Vagina (tissue), 2 donors: ENCODE data around the gene DNAH1. TPM values are rescaled to one million over a fixed set of nuclear protein-coding genes. Genes with fewer than 3 reads are reported as not detected.

ENCODE experiments used
- DNase-seq, 2 donors: peaks; one replicate each; pipeline ENCODE4 v3.0.0-alpha.2; 2017; ENCODE audit errors: extremely low spot score in 2 of 2
- H3K27ac ChIP-seq: fragments of 200-600 bp; sonication (generic); one replicate; pipeline ENCODE4 v1.5.1; 2019
- H3K27me3 ChIP-seq: fragments of 200-600 bp; sonication (generic); one replicate; pipeline ENCODE4 v1.5.1; 2019
- H3K36me3 ChIP-seq, 2 donors: fragments of 200-600 bp; sonication (generic); one replicate each; pipeline ENCODE4 v1.5.1; 2017 to 2019
- H3K4me1 ChIP-seq: fragments of 200-600 bp; sonication (generic); one replicate; pipeline ENCODE4 v1.5.1; 2019
- H3K4me3 ChIP-seq, 2 donors: fragments of 200-600 bp; sonication (generic); 1 replicate in 1 of 2; 2 replicates in 1 of 2; pipeline ENCODE4 v1.5.1; 2016 to 2019
- H3K9me3 ChIP-seq: fragments of 200-600 bp; sonication (generic); one replicate; pipeline ENCODE4 v1.5.1; 2019
- CTCF ChIP-seq, 3 experiments: fragments of 450-650 bp in 2 of 3; fragments of 200-600 bp in 1 of 3; sonication (generic) in 1 of 3; IDR thresholded peaks; one replicate each; pipeline ENCODE4 v1.5.1; 2017 to 2019; ENCODE audit warnings: antibody characterized with exemption in 3 of 3, mild to moderate bottlenecking in 2 of 3, moderate library complexity in 2 of 3
- POLR2A ChIP-seq, 2 donors: fragments of 450-650 bp; IDR thresholded peaks; one replicate each; pipeline ENCODE4 v1.6.1; 2017; ENCODE audit warnings: antibody characterized with exemption in 2 of 2, mild to moderate bottlenecking in 2 of 2, moderate library complexity in 2 of 2
- POLR2AphosphoS5 ChIP-seq, 2 donors: sonication (generic); formaldehyde crosslinking; IDR thresholded peaks; one replicate each; pipeline ENCODE4 v1.9.0; 2017; ENCODE audit warnings: antibody characterized with exemption in 2 of 2, mild to moderate bottlenecking in 2 of 2, low read depth in 1 of 2; ENCODE audit not compliant: insufficient read depth in 1 of 2
- intact Hi-C: fragments of 100-400 bp; cut with DNase I; formaldehyde crosslinking; loops from one replicate; pipeline ENCODE4 v1.15.1; 2023
- total RNA-seq: library from RNA; depleted of rRNA; stranded (reverse); fragments of >200 nt; gene quantifications from one replicate; pipeline ENCODE4 v1.2.3, GENCODE V29; 2016

The DNAH1 gene
- total RNA-seq, 1 donor from 2014 or later: 12.3 TPM

- H3K27me3 ChIP-seq: no peaks in the 10 kb centered on the region
- no peak overlapping the region for H3K4me3 ChIP-seq
- TF ChIP-seq CTCF (IDR thresholded peaks at IDR 0.05) (no peak), POLR2A (IDR thresholded peaks at IDR 0.05) (no peak), POLR2AphosphoS5 (IDR thresholded peaks at IDR 0.05; ENCODE audit: insufficient read depth in 1 of 2, low read depth in 1 of 2) (no peak)
- H3K9me3 ChIP-seq: no peaks in the 10 kb centered on the region
- intact Hi-C loops: no loop called here
- H3K4me1 ChIP-seq: no peaks in the 10 kb centered on the region
- H3K27ac ChIP-seq: no peak overlapping the region
- H3K36me3 ChIP-seq: no peaks in the 10 kb centered on the region
- no peak for DNase-seq
Measured at GRCh38 chr3:52323526-52324295, 7.6 kb downstream of the DNAH1 start.

GRCh38 chr3:52324676-52325075 is 8.6 kb downstream of the DNAH1 start:
- Histone ChIP-seq H3K4me1 (no peaks in the 10 kb centered on the region), H3K27me3 (no peaks in the 10 kb centered on the region), H3K36me3 (no peaks in the 10 kb centered on the region), H3K27ac (no peak overlapping the region), H3K9me3 (no peaks in the 10 kb centered on the region), H3K4me3 (no peak overlapping the region)
- DNase-seq: no peak
- TF ChIP-seq POLR2A (IDR thresholded peaks at IDR 0.05) (no peak), CTCF (IDR thresholded peaks at IDR 0.05) (no peak), POLR2AphosphoS5 (IDR thresholded peaks at IDR 0.05; ENCODE audit: insufficient read depth in 1 of 2, low read depth in 1 of 2) (no peak)
- intact Hi-C loops: no loop called here

- Histone ChIP-seq H3K27ac (no peak overlapping the region), H3K4me3 (no peak overlapping the region), H3K9me3 (no peaks in the 10 kb centered on the region), H3K27me3 (no peaks in the 10 kb centered on the region), H3K4me1 (no peaks in the 10 kb centered on the region), H3K36me3 (no peaks in the 10 kb centered on the region)
- no peak for TF ChIP-seq POLR2A (IDR thresholded peaks at IDR 0.05)
- TF ChIP-seq POLR2AphosphoS5 (IDR thresholded peaks at IDR 0.05; ENCODE audit: insufficient read depth in 1 of 2, low read depth in 1 of 2): no peak
- no peak for TF ChIP-seq CTCF (IDR thresholded peaks at IDR 0.05)
- DNase-seq: no peak
- intact Hi-C loops: no loop called here
Measured at GRCh38 chr3:52325686-52326085, 9.6 kb downstream of the DNAH1 start.

GRCh38 chr3:52326976-52327375 is 10.9 kb downstream of the DNAH1 start:
- Histone ChIP-seq H3K36me3 (no peaks in the 10 kb centered on the region), H3K27me3 (no peaks in the 10 kb centered on the region), H3K9me3 (no peaks in the 10 kb centered on the region), H3K4me1 (no peaks in the 10 kb centered on the region), H3K27ac (no peak overlapping the region), H3K4me3 (no peak overlapping the region)
- DNase-seq: no peak
- intact Hi-C loops: no loop called here
- no peak for TF ChIP-seq POLR2AphosphoS5 (IDR thresholded peaks at IDR 0.05; ENCODE audit: insufficient read depth in 1 of 2, low read depth in 1 of 2)
- no peak for TF ChIP-seq POLR2A (IDR thresholded peaks at IDR 0.05)
- no peak for TF ChIP-seq CTCF (IDR thresholded peaks at IDR 0.05)

GRCh38 chr3:52327486-52328290 is 11.6 kb downstream of the DNAH1 start:
- Histone ChIP-seq H3K27ac (no peak overlapping the region), H3K27me3 (no peaks in the 10 kb centered on the region), H3K4me3 (no peak overlapping the region), H3K36me3 (no peaks in the 10 kb centered on the region), H3K9me3 (no peaks in the 10 kb centered on the region), H3K4me1 (no peaks in the 10 kb centered on the region)
- DNase-seq: no peak
- intact Hi-C loops: no loop called here
- TF ChIP-seq POLR2A (IDR thresholded peaks at IDR 0.05): no peak
- TF ChIP-seq POLR2AphosphoS5 (IDR thresholded peaks at IDR 0.05; ENCODE audit: insufficient read depth in 1 of 2, low read depth in 1 of 2): no peak
- no peak for TF ChIP-seq CTCF (IDR thresholded peaks at IDR 0.05)
